Measurements from ENCODE around the gene SLC44A4. TPM values are rescaled to one million over a fixed set of nuclear protein-coding genes. Genes with fewer than 3 reads are reported as not detected.
"Not testable (repeated sequence)": the region's sequence is repeated elsewhere in the genome, so short reads cannot be mapped to it uniquely, and the experiment has no call there.

Gene SLC44A4
- total RNA-seq, 2 experiments from 2014 or later, result 0.39 TPM; not detected in 1

DNA sequence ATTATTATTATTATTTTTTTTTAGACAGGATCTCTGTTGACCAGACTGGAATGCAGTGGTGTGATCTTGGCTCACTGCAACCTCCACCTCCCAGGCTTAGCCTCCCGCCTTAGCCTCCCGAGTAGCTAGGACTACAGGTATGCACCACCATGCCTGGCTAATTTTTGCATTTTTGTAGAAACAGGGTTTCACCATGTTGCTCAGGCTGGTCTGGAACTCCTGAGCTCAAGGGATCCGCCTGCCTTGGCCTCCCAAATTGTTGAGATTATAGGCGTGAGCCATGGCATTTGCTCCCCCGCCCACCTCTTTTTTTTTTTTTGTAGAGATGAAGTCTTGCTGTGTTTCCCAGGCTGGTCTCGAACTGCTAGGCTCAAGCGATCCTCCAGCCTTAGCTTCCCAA lies 30.5 kb upstream of the SLC44A4 start:
- POLR2A ChIA-PET; H3K4me3 Mint-ChIP-seq; H3K4me1 Mint-ChIP-seq (ENCODE audit: low read depth); H3K36me3 Mint-ChIP-seq (ENCODE audit: low read depth); H3K9me3 Mint-ChIP-seq (ENCODE audit: insufficient read depth); ATAC-seq; DNase-seq; H3K27ac Mint-ChIP-seq: not testable (repeated sequence)
- peaks cover 14% of the 10 kb centered on the region for H3K27me3 Mint-ChIP-seq (ENCODE audit: low read depth)
- CTCF ChIA-PET, result interaction anchor here (0.6 kb wide), 1 partner anchor 17 kb away, joined by 3 read pairs; no protein-coding TSS in a partner anchor

DNA sequence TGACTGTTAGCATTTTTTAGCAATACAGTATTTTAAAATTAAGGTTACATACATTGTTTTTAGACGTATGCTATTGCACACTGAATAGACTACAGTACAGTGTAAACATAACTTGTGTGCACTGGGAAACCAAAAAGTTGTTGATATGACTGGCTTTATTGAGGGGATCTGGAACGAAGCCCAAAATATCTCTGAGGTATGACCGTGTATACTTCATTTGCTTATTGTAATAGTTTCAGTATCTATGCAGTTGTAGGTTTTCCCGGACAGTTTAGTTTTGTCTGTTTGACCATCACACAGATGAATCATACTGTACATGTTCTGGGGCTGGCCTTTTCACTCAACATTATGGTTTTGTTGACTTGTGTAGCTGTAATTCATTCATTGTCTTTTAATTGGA lies 30.0 kb upstream of the SLC44A4 start:
- H3K4me1 Mint-ChIP-seq (ENCODE audit: low read depth), result peaks cover 2% of the 10 kb centered on the region
- H3K27ac Mint-ChIP-seq, result no peak overlapping the region
- H3K36me3 Mint-ChIP-seq (ENCODE audit: low read depth), result no peaks in the 10 kb centered on the region
- ATAC-seq (peak; percentile 27), DNase-seq (no peak)
- peaks cover 14% of the 10 kb centered on the region for H3K27me3 Mint-ChIP-seq (ENCODE audit: low read depth)
- H3K4me3 Mint-ChIP-seq, result no peak overlapping the region
- POLR2A ChIA-PET, result no interaction called here
- H3K9me3 Mint-ChIP-seq (ENCODE audit: insufficient read depth), result no peaks in the 10 kb centered on the region
- CTCF ChIA-PET, result interaction anchor here (0.6 kb wide), 1 partner anchor 17 kb away, joined by 3 read pairs; no protein-coding TSS in a partner anchor

DNA sequence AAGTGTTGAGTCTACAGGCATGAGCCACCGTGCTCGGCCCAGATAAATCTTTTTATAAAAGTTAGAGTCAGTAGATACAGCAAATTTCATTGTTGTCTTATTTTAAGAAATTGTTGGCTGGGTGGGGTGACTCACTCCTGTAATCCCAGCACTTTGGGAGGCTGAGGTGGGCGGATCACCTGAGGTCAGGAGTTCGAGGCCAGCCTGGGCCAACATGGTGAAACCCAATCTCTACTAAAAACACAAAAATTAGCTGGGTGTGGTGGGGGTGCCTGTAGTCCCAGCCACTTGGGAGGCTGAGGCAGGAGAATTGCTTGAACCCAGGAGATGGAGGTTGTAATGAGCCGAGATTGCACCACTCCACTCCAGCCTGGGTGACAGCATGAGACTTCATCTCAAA lies 29.5 kb upstream of the SLC44A4 start:
- POLR2A ChIA-PET; H3K9me3 Mint-ChIP-seq (ENCODE audit: insufficient read depth); ATAC-seq; CTCF ChIA-PET; H3K4me3 Mint-ChIP-seq; DNase-seq; H3K36me3 Mint-ChIP-seq (ENCODE audit: low read depth); H3K27ac Mint-ChIP-seq; H3K4me1 Mint-ChIP-seq (ENCODE audit: low read depth): not testable (repeated sequence)
- H3K27me3 Mint-ChIP-seq (ENCODE audit: low read depth), result peaks cover 14% of the 10 kb centered on the region

DNA sequence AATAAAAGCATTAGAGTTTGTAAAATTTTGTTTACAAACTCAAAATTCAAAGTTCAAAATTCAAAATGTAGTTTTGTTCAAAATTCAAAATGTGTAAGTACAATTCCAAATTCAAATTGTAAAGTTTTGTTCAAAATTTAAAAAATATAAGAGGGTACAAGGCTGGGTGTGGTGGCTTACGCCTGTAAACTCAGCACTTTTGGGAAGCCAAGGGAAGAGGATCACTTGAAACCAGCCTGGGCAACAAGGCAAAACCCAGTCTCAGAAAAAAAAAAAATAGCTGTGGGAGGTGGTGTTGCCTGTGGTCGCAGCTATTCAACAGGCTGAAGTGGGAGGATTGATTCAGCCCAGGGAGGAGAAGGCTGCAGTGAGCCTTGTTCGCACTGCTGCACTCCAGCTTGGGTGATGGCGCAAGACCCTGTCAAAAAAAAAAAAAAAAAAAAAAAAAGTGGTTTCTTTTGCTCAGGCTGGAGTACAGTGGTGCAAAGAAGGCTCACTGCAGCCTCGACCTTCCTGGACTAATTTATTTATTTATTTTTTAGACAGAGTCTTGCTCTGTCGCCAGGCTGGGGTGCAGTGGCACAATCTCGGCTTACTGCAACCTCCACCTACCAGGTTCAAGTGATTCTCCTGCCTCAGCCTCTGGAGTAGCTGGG lies 28.5 kb upstream of the SLC44A4 start:
- Mint-ChIP-seq H3K4me3 (no peak overlapping the region), H3K9me3 (ENCODE audit: insufficient read depth) (no peaks in the 10 kb centered on the region), H3K27me3 (ENCODE audit: low read depth) (peaks cover 21% of the 10 kb centered on the region), H3K27ac (no peak overlapping the region), H3K4me1 (ENCODE audit: low read depth) (peaks cover 10% of the 10 kb centered on the region), H3K36me3 (ENCODE audit: low read depth) (no peaks in the 10 kb centered on the region)
- POLR2A ChIA-PET, result interaction anchor here (0.6 kb wide), 2 partner anchors 12 to 43 kb away, joined by 3 to 4 read pairs; no protein-coding TSS in a partner anchor
- CTCF ChIA-PET, result interaction anchor here (1.0 kb wide), 1 partner anchor 10 kb away, joined by 3 read pairs; no protein-coding TSS in a partner anchor
- DNase-seq (no peak), ATAC-seq (no peak)

DNA sequence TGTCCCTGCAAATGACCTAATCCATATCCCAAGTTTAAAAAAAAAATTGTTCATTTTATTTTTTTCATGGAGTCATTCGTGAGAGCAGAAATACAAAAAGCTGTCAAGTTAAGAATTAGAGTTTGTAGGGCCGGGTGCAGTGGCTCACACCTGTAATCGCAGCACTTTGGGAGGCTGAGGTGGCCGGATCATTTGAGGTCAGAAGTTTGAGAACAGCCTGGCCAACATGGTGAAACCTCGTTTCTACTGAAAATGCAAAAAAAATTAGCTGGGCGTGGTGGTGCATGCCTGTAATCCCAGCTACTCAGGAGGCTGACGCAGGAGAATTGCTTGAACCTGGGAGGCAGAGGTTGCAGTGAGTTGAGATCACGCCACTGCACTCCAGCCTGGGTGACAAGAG lies 27.9 kb upstream of the SLC44A4 start:
- H3K27ac Mint-ChIP-seq; H3K36me3 Mint-ChIP-seq (ENCODE audit: low read depth); DNase-seq; POLR2A ChIA-PET; H3K9me3 Mint-ChIP-seq (ENCODE audit: insufficient read depth); ATAC-seq; H3K4me3 Mint-ChIP-seq: not testable (repeated sequence)
- CTCF ChIA-PET, result interaction anchor here (1.0 kb wide), 1 partner anchor 10 kb away, joined by 3 read pairs; no protein-coding TSS in a partner anchor
- H3K27me3 Mint-ChIP-seq (ENCODE audit: low read depth), result peaks cover 21% of the 10 kb centered on the region
- H3K4me1 Mint-ChIP-seq (ENCODE audit: low read depth), result peaks cover 11% of the 10 kb centered on the region

DNA sequence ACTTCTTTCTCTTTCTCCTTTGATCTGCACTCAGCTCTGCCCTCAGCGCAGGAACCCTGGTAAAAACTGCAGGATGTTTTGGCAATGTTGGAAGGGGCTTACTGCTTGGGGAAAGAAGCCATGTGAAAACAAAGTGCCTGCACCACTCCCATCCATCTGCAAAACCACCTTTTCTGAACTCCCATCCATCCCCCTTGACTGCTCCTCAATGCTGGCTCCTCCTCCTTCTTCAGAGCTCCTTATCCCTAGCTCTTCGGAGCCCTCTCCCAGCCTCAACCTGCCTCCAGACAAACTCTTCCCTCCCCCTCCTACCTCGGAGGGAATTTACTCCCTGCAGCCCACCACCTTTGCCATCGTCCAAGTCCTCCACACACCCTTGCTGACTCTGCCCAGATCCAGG lies 27.3 kb upstream of the SLC44A4 start:
- Mint-ChIP-seq H3K4me1 (ENCODE audit: low read depth) (peaks cover 13% of the 10 kb centered on the region), H3K4me3 (no peak overlapping the region), H3K27ac (no peak overlapping the region), H3K36me3 (ENCODE audit: low read depth) (no peaks in the 10 kb centered on the region), H3K27me3 (ENCODE audit: low read depth) (peaks cover 21% of the 10 kb centered on the region), H3K9me3 (ENCODE audit: insufficient read depth) (no peaks in the 10 kb centered on the region)
- POLR2A ChIA-PET, result no interaction called here
- ATAC-seq, result no peak
- no peak for DNase-seq
- CTCF ChIA-PET, result no interaction called here

DNA sequence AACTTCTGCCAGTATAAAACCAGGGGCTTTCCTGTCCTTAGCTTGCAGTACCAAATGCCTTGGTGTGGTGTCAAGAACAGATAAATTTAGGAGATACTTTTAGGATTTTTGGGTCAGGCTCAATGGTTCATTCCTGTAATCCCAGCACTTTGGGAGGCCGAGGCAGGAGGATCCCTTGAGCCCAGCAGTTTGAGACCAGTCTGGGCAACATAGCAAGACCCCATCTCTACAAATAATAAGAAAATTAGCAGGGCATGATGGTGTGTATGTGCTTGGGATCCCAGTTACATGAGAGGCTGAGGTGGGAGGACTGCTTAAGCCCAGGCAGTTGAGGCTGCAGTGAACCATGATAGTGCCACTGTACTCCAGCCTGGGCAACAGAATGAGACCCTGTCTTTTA lies 26.2 kb upstream of the SLC44A4 start:
- DNase-seq (no peak), ATAC-seq (no peak)
- CTCF ChIA-PET, result no interaction called here
- Mint-ChIP-seq H3K36me3 (ENCODE audit: low read depth) (no peaks in the 10 kb centered on the region), H3K4me1 (ENCODE audit: low read depth) (peaks cover 17% of the 10 kb centered on the region), H3K27ac (no peak overlapping the region), H3K9me3 (ENCODE audit: insufficient read depth) (no peaks in the 10 kb centered on the region), H3K27me3 (ENCODE audit: low read depth) (peaks cover 21% of the 10 kb centered on the region), H3K4me3 (no peak overlapping the region)
- POLR2A ChIA-PET, result no interaction called here

DNA sequence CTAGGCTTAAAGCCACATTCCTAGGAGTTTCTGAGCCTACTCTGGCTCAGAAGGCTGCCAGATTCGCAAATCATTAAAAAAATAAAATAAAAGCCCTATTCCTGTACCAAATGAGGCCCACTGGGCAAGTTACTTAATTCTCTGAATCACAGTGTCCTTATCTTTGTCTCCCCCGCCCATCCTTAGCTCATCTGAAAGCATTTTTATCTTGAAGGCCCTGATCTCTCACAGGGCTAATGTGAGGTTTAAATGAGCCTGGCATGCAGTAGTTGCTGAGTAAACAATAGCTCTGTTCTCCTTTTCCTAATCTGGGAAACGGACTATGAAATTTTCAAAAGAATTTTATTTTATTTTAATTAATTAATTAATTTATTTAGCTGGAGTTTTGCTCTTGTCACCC lies 25.2 kb upstream of the SLC44A4 start:
- CTCF ChIA-PET, result interaction anchor here (1.1 kb wide), 2 partner anchors 9 to 49 kb away, joined by 3 to 4 read pairs; no protein-coding TSS in a partner anchor
- Mint-ChIP-seq H3K27me3 (ENCODE audit: low read depth) (peaks cover 20% of the 10 kb centered on the region), H3K4me3 (no peak overlapping the region), H3K36me3 (ENCODE audit: low read depth) (peaks cover 4% of the 10 kb centered on the region), H3K9me3 (ENCODE audit: insufficient read depth) (no peaks in the 10 kb centered on the region), H3K4me1 (ENCODE audit: low read depth) (peaks cover 28% of the 10 kb centered on the region), H3K27ac (no peak overlapping the region)
- no peak for DNase-seq
- ATAC-seq, result no peak
- POLR2A ChIA-PET, result interaction anchor here (0.6 to 0.9 kb wide), 2 partner anchors 48 to 67 kb away, joined by 3 read pairs; no protein-coding TSS in a partner anchor

DNA sequence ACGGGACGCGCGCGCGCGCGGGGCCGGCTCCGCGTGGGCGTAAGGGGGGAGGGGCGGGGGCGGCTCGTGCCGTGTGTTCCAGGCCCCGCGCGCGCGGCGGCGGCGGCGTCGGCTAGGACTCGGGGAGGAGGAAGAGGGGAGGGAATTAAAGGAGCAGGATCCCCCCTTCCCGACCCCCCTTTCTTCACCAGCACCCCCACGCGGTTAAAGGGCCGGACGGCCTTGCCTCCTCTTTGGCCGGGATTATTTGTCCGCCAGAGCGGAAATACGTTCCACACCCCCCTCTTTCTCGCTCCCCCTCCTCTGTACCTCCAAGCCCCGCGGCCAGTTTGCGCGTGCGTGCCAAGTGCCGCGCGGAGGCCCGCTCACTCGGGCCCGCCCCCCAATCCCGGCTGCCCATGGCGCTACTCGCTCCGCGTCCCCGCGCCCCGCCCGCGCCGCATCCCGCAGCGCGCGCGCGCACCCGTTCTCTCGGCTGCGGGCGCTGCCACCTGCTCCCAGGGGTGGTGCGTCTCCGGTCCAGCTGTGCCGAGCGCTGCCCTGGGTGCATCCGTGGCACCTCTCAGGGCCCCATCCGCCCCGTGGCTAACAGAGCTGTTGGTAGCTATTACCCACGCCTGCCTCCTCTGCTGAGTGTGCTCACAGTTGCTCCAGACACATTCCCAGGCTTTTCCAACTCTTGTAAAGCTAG lies 23.3 kb upstream of the SLC44A4 start, which contains the start of gene ZBTB12:
Gene ZBTB12, minus strand, starts transcription at position 134 of the 691 bp plus-strand sequence. CDS start 781 bp downstream, outside the sequence.
- H3K9me3 Mint-ChIP-seq (ENCODE audit: insufficient read depth), result no peaks in the 10 kb centered on the region
- peaks cover 31% of the 10 kb centered on the region for H3K4me1 Mint-ChIP-seq (ENCODE audit: low read depth)
- H3K27ac Mint-ChIP-seq, result peak within 1 kb of the TSS; percentile 77
- POLR2A ChIA-PET, result interaction anchor here (0.5 to 0.6 kb wide), 2 partner anchors 9 to 56 kb away, joined by 3 read pairs; no protein-coding TSS in a partner anchor
- H3K36me3 Mint-ChIP-seq (ENCODE audit: low read depth), result peaks cover 10% of the 10 kb centered on the region
- DNase-seq (peak; percentile 86), ATAC-seq (peak; percentile 59)
- H3K27me3 Mint-ChIP-seq (ENCODE audit: low read depth), result peaks cover 15% of the 10 kb centered on the region
- H3K4me3 Mint-ChIP-seq, result peak within 1 kb of the TSS; percentile 80
- CTCF ChIA-PET, result interaction anchor here (1.1 kb wide), 1 partner anchor 50 kb away, joined by 5 read pairs; no protein-coding TSS in a partner anchor

DNA sequence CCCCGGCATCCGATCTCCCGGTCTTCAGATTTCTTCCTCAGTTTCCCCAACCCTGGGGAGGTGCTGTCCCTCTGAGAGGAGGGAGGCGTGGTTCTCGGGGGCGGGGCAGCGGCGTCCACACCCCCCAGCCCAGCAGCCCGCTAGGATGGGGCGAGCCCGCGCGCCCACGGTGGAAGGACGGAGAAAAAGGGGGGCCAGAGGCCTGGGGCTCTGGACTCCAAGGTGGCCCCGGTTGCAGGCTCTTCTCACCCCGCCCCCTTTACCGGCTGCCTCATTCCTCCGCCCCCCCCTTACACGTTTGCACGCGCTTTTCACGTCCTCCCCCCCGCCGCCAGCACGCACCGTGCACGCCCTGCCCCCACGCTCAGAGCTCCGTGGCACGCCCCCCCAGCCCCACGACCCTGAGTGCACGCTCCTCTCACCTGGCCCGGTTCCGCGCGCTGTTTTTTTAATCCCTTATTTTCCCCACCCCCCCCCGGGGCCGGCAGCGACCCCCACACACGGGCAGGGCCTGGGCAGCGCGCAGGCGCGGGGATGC lies 22.7 kb upstream of the SLC44A4 start:
- peaks cover 14% of the 10 kb centered on the region for H3K27me3 Mint-ChIP-seq (ENCODE audit: low read depth)
- no peaks in the 10 kb centered on the region for H3K9me3 Mint-ChIP-seq (ENCODE audit: insufficient read depth)
- H3K4me1 Mint-ChIP-seq (ENCODE audit: low read depth), result peaks cover 33% of the 10 kb centered on the region
- peaks cover 11% of the 10 kb centered on the region for H3K36me3 Mint-ChIP-seq (ENCODE audit: low read depth)
- H3K27ac Mint-ChIP-seq, result no peak overlapping the region
- POLR2A ChIA-PET, result no interaction called here
- ATAC-seq, result no peak
- peak overlapping the region; percentile 63 for H3K4me3 Mint-ChIP-seq
- peak; percentile 69 for DNase-seq
- CTCF ChIA-PET, result no interaction called here

DNA sequence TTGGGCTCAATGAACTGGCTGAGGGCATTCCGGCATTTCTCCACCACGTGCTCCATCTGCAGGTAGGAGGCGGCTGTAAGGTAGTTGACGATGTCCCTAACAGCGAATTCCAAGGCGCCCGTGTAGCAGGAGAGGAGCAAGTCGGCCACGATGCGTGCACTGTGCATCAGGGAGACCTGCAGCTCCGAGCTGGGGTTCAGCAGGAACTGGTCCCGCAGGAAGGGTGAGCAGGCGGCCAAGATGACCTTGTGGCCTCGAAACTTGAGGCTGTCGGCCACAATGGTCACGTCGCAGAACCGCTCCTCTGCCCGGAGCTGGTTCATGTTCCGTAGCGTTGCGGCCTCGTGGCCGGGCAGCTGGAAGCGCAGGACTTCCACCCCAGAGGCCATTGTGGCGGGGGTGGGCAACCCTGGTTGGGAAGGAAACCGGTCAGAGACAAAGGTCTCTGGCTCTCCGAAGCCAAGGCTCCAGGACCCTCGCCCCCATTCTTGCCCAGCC lies 22.2 kb upstream of the SLC44A4 start:
- DNase-seq (no peak), ATAC-seq (no peak)
- peaks cover 9% of the 10 kb centered on the region for H3K27me3 Mint-ChIP-seq (ENCODE audit: low read depth)
- H3K27ac Mint-ChIP-seq, result no peak overlapping the region
- CTCF ChIA-PET, result no interaction called here
- H3K4me3 Mint-ChIP-seq, result peak overlapping the region; percentile 63
- H3K9me3 Mint-ChIP-seq (ENCODE audit: insufficient read depth), result no peaks in the 10 kb centered on the region
- H3K36me3 Mint-ChIP-seq (ENCODE audit: low read depth), result peaks cover 12% of the 10 kb centered on the region
- POLR2A ChIA-PET, result no interaction called here
- peaks cover 38% of the 10 kb centered on the region for H3K4me1 Mint-ChIP-seq (ENCODE audit: low read depth)
